Esophagus (tissue), 2 donors: ENCODE measurements around the gene ATL3. TPM values are rescaled to one million over a fixed set of nuclear protein-coding genes. Genes with fewer than 3 reads are reported as not detected.
A peak's percentile ranks its signal among the peaks of the same experiment; 100 is the strongest.

Experiments
- H3K27ac ChIP-seq, 2 donors: one replicate each; pipeline ENCODE4 v1.5.1; 2013; ENCODE audit warnings: low read depth in 2 of 2, mild to moderate bottlenecking in 2 of 2, inconsistent platforms in 1 of 2, low read length in 1 of 2, moderate library complexity in 1 of 2
- H3K27me3 ChIP-seq, 2 donors: one replicate each; pipeline ENCODE4 v1.6.1; 2013; ENCODE audit warnings: low read length in 2 of 2, control low read depth in 1 of 2, mild to moderate bottlenecking in 1 of 2; ENCODE audit not compliant: insufficient read depth in 2 of 2, control insufficient read depth in 1 of 2
- H3K36me3 ChIP-seq, 2 donors: one replicate each; pipeline ENCODE4 v1.6.1; 2013; ENCODE audit warnings: low read length in 1 of 2; ENCODE audit not compliant: control insufficient read depth in 2 of 2, insufficient read depth in 2 of 2
- H3K4me1 ChIP-seq, 2 donors: one replicate each; pipeline ENCODE4 v1.6.1; 2013; ENCODE audit warnings: low read length in 1 of 2; ENCODE audit not compliant: control insufficient read depth in 2 of 2, insufficient read depth in 2 of 2
- H3K4me3 ChIP-seq, 2 donors: one replicate each; pipeline ENCODE4 v1.5.1; 2013; ENCODE audit warnings: low read length in 2 of 2, mild to moderate bottlenecking in 2 of 2, low read depth in 1 of 2, moderate library complexity in 1 of 2
- H3K9me3 ChIP-seq, 2 donors: one replicate each; pipeline ENCODE4 v1.6.1; 2013; ENCODE audit warnings: mild to moderate bottlenecking in 2 of 2, low read depth in 1 of 2, low read length in 1 of 2, moderate library complexity in 1 of 2; ENCODE audit not compliant: control insufficient read depth in 2 of 2, insufficient read depth in 1 of 2
- WGBS, 2 donors: extraction: QIAGEN DNeasy Blood & Tissue Kit; methylation state at CpG; one replicate each; pipeline ENCODE4 v1.1.7; 2013; 5-methylcytosine and 5-hydroxymethylcytosine counted together
- polyA plus RNA-seq, 2 donors: library from polyadenylated mRNA; stranded (reverse); fragments of 200-250 nt; gene quantifications; one replicate each; pipeline ENCODE4 v1.2.3, GENCODE V29; 2013
- donor health status: healthy with polysubstance abuse.
- donor health status: Bipolar disorder and iron deficiency.

ATL3 gene
- polyA plus RNA-seq, 2 donors, result 13.7 to 16.9 TPM

GRCh38 chr11:63613517-63614135, 57.5 kb downstream of the ATL3 start:
- no peaks in the 10 kb centered on the region for H3K4me1 ChIP-seq
- WGBS, 2 donors, result 1 to 2% methylated on average over 45 of the region's 45 CpGs

DNA sequence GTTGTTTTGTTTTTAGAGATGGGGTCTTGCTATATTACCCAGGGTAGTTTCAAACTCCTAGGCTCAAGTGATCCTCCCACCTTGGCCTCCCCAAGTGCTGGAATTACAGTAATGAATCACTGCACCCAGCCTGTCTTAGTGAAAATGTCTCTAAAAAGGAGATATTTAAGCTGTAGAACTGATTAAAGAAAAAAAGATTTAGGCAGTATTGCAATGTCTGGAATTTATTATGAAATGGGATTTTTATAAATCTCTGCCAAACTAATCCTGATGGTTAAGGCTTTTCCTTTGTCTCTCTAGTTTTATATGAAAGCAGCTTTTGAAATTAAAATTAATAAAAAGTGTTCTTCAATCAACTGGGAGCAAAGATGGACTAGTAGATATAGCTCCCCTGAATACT, 59.0 kb downstream of the ATL3 start:
- H3K4me3 ChIP-seq, result no peak overlapping the region

More at GRCh38 chr11:63613517-63614135, 57.5 kb downstream of the ATL3 start:
- peak overlapping the region; percentile 24 to 56 for H3K27ac ChIP-seq
- no peaks in the 10 kb centered on the region for H3K9me3 ChIP-seq
- no peaks in the 10 kb centered on the region for H3K27me3 ChIP-seq
- no peaks in the 10 kb centered on the region for H3K36me3 ChIP-seq
- peak overlapping the region; percentile 46 to 53 for H3K4me3 ChIP-seq

GRCh38 chr11:63611395-63611747, 59.8 kb downstream of the ATL3 start:
- Histone ChIP-seq H3K4me3 (no peak overlapping the region), H3K27me3 (no peaks in the 10 kb centered on the region), H3K36me3 (no peaks in the 10 kb centered on the region), H3K27ac (no peak overlapping the region), H3K4me1 (no peaks in the 10 kb centered on the region), H3K9me3 (no peaks in the 10 kb centered on the region)
- WGBS, 2 donors, result 83 to 88% methylated on average over 1 of the region's 1 CpG

More for the DNA sequence above, 59.0 kb downstream of the ATL3 start:
- Histone ChIP-seq H3K27me3 (no peaks in the 10 kb centered on the region), H3K36me3 (no peaks in the 10 kb centered on the region), H3K9me3 (no peaks in the 10 kb centered on the region), H3K4me1 (no peaks in the 10 kb centered on the region), H3K27ac (no peak overlapping the region)

- no peak overlapping the region for H3K4me3 ChIP-seq
- H3K4me1 ChIP-seq, result no peaks in the 10 kb centered on the region
- no peaks in the 10 kb centered on the region for H3K27me3 ChIP-seq
- no peak overlapping the region for H3K27ac ChIP-seq
- H3K9me3 ChIP-seq, result no peaks in the 10 kb centered on the region
- WGBS, 2 donors, result 74 to 79% methylated on average over 14 of the region's 14 CpGs
- no peaks in the 10 kb centered on the region for H3K36me3 ChIP-seq
Observed at GRCh38 chr11:63610604-63611394, 60.4 kb downstream of the ATL3 start.

DNA sequence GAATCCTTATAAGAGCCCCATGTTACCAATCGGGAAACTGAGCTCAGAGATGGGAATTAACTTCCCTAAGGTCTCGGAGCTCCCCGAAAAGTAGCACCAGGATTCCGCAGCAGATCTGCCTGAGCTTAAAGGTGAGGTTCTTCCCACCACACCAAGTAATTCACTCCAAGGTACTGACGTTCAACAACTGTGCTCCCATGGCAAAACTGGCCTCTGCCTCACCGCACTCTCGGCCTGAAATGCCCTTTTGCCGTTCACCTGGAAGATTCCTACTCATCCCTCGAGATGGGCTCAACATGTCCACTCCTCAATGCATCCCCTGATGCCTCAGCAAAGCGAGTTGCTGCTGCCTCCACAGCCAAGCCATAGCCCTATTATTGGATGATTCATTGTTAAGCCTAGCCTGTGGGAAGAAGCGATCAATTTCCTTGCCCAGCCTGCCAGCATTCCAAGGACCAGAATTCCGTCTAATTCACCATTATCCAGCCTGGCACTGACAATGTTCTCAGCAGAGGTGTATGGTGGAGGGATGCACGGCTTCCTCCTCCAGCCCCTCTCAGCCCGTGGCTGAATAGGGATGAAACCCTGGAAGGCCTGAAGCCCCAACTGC, 61.1 kb downstream of the ATL3 start:
- Histone ChIP-seq H3K4me1 (no peaks in the 10 kb centered on the region), H3K4me3 (no peak overlapping the region), H3K27ac (no peak overlapping the region), H3K27me3 (no peaks in the 10 kb centered on the region), H3K36me3 (no peaks in the 10 kb centered on the region), H3K9me3 (no peaks in the 10 kb centered on the region)
- 88 to 89% methylated on average over 14 of the region's 14 CpGs for WGBS, 2 donors

- H3K4me3 ChIP-seq, result no peak overlapping the region
- no peaks in the 10 kb centered on the region for H3K27me3 ChIP-seq
- 65 to 76% methylated on average over 4 of the region's 4 CpGs for WGBS, 2 donors
- no peaks in the 10 kb centered on the region for H3K9me3 ChIP-seq
- no peak overlapping the region for H3K27ac ChIP-seq
- H3K4me1 ChIP-seq, result no peaks in the 10 kb centered on the region
- no peaks in the 10 kb centered on the region for H3K36me3 ChIP-seq
Observed at GRCh38 chr11:63609536-63609935, 61.6 kb downstream of the ATL3 start.

GRCh38 chr11:63608353-63609345, 62.5 kb downstream of the ATL3 start:
- no peaks in the 10 kb centered on the region for H3K4me1 ChIP-seq

DNA sequence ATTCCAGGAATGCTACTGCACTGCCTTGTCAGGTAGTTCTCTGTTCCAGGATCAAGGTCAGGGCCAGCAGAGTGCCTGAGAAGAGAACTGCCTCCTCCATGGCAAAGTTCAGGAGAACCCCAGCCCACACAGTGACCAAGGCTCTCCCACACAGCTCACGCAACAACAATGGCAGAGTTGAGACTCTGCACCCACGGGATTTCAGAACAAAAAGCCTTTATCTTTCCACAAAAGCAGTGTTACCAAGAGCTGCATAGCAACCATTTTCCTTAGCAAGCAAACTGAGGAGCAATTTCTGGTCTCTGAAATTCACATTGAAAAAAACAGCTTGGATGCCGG, 68.0 kb downstream of the ATL3 start:
- H3K4me1 ChIP-seq, result no peaks in the 10 kb centered on the region
- H3K9me3 ChIP-seq, result no peaks in the 10 kb centered on the region
- WGBS, 2 donors, result 46 to 60% methylated on average over 3 of the region's 3 CpGs
- H3K27ac ChIP-seq, result no peak overlapping the region
- no peaks in the 10 kb centered on the region for H3K27me3 ChIP-seq
- H3K36me3 ChIP-seq, result peaks cover 0 to 2% of the 10 kb centered on the region in 2 donors
- no peak overlapping the region for H3K4me3 ChIP-seq

More at GRCh38 chr11:63608353-63609345, 62.5 kb downstream of the ATL3 start:
- no peak overlapping the region for H3K4me3 ChIP-seq
- H3K27me3 ChIP-seq, result no peaks in the 10 kb centered on the region
- no peaks in the 10 kb centered on the region for H3K9me3 ChIP-seq
- 74 to 81% methylated on average over 11 of the region's 11 CpGs for WGBS, 2 donors
- H3K36me3 ChIP-seq, result no peaks in the 10 kb centered on the region
- H3K27ac ChIP-seq, result no peak overlapping the region
